ENCODE measurements around the gene OSBP2.

DNA sequence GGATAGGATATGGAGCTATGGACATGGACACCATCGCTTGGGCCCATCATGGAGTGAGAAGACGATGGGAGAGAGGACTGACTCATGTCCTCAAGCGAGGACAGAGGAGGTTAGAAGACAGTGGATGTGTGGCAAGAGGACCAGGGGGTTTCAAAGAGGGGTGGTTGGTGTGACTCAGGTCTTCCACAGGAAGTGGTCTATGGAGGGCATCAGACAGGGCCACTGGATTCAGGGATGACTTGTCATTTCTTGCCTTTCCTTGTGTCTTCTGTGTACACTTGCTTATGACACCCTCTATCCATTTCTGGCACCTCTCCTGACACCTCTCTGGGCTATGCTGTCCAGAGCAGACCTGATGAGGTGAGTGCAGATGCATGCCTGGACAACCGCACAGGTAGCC is 115.4 kb downstream of the OSBP2 start:
- no peak for TF ChIP-seq CTCF (conservative IDR thresholded peaks at IDR 0.05; ENCODE audit: low read depth, low read length)
- no peak for TF ChIP-seq EZH2phosphoT487 (IDR thresholded peaks at IDR 0.05; ENCODE audit: borderline replicate concordance, low read length)
- TF ChIP-seq EZH2 (IDR thresholded peaks at IDR 0.05; ENCODE audit: low read length, unreplicated experiment), result no peak

Measured in PC-3 (cell line).